BJ (cell line): ENCODE measurements around the gene CUL2. TPM values are rescaled to one million over a fixed set of nuclear protein-coding genes. Genes with fewer than 3 reads are reported as not detected.

Experiments
- CTCF ChIA-PET: fragments of 350-600 bp; formaldehyde crosslinking; extraction: SDS; loops from one replicate; lab custom pipeline; 2021; ENCODE audit warnings: antibody characterized with exemption, inconsistent platforms; lab: Yijun Ruan, JAX
- POLR2A ChIA-PET: fragments of 300-600 bp; sonication (Branson Sonifier 250); formaldehyde crosslinking; extraction: SDS; loops from one replicate; lab custom pipeline; 2021; ENCODE audit warnings: antibody characterized with exemption; lab: Charles Lee
- DNase-seq: peaks from one replicate; pipeline ENCODE4 v3.0.0-alpha.2; 2011; ENCODE audit warnings: low read depth
- H3K27me3 ChIP-seq: 2 replicates; pipeline ENCODE4 v1.6.0; 2011; ENCODE audit warnings: low read length; ENCODE audit not compliant: control insufficient read depth, insufficient read depth
- H3K36me3 ChIP-seq: 2 replicates; pipeline ENCODE4 v1.5.1; 2011; ENCODE audit warnings: low read length; ENCODE audit not compliant: control insufficient read depth, insufficient read depth
- H3K4me3 ChIP-seq: 2 replicates; pipeline ENCODE4 v1.5.1; 2011; ENCODE audit warnings: low read depth, mild to moderate bottlenecking, control low read depth, low read length
- CTCF ChIP-seq: IDR thresholded peaks from 2 replicates; pipeline ENCODE4 v1.5.1; 2011; ENCODE audit warnings: low read depth, mild to moderate bottlenecking, control low read depth, inconsistent platforms, low read length, moderate library complexity; ENCODE audit not compliant: insufficient read depth
- polyA plus RNA-seq: library from polyadenylated mRNA; depleted of rRNA; stranded (reverse); fragments of >200 nt; gene quantifications from 2 replicates; pipeline ENCODE4 v1.2.3, GENCODE V29; 2011

CUL2 gene
- polyA plus RNA-seq, 1 experiment: 9.4 TPM

DNA sequence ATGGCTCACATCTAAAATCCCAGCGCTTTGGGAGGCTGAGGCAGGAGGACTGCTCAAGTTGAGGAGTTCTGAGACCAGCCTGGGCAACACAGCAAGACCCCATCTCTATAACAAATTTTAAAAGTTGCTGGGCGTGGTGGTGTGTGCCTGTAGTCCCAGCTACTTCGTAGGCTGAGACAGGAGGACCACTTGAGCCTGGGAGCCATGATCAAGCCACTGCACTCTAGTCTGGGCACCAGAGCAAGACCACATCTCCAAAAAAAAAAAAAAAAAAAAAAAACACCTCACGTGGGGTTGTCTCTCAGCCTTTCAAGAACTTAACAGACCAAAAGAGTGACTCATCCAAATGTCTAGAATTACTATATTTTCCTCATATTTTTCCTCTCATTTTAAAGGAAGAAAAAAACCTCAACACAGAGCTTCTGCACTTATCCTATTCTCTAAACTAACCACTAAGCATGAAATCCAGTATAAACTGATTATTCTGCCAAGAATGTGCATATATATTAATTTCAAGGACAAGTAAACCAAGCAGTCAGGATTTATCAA lies 46.3 kb downstream of the CUL2 start:
- no peaks in the 10 kb centered on the region for H3K27me3 ChIP-seq
- peaks cover 7% of the 10 kb centered on the region for H3K36me3 ChIP-seq
- H3K4me3 ChIP-seq: no peak overlapping the region
- DNase-seq: no peak
- CTCF ChIA-PET: interaction anchor here (1.3 kb wide), 1 partner anchor 13 kb away, joined by 3 read pairs; no protein-coding TSS in a partner anchor
- POLR2A ChIA-PET: no interaction called here
- no peak for TF ChIP-seq CTCF

DNA sequence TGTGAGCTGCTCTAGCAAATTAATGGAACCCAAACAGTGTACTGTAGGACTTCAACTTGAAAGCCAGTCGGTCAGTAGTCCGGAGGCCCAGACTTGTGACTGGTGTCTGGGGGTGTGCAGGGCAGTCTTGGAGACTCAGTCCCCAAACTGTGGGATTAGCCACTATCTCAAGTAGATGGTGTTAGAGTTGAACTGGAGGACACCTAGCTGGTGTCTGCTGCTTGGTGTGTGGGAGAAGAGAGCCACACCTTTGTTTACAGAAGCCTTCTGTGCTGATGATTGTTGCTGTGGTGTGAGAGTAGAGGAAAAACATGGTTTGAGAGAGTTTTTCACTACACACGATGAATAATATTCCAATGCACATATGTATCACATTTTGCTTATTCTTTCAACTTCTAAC lies 47.4 kb downstream of the CUL2 start:
- CTCF ChIA-PET: interaction anchor here (0.7 to 1.3 kb wide), 3 partner anchors 10 to 14 kb away, joined by 3 read pairs; no protein-coding TSS in a partner anchor

DNA sequence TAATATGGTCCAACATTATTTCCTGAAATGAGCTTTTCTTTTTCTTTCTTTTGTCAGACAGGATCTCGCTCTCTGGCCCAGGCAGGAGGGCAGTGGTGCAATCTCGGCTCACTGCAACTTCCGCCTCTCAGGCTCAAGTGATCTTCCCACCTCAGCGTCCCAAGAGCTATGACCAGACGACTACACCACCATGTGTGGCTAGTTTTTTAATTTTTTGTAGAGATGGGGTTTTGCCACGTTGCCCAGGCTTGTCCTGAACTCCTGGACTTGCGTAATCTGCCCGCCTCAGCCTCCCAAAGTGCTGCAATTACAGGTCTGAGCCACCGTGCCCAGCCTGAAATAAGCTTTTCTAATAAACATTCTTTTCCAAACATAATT lies 48.6 kb downstream of the CUL2 start:
- no peaks in the 10 kb centered on the region for H3K27me3 ChIP-seq
- no peak for DNase-seq
- no peak for TF ChIP-seq CTCF
- POLR2A ChIA-PET: no interaction called here
- no peak overlapping the region for H3K4me3 ChIP-seq
- CTCF ChIA-PET: interaction anchor here (1.0 to 1.6 kb wide), 2 partner anchors 10 to 317 kb away, joined by 3 to 7 read pairs; no protein-coding TSS in a partner anchor
- H3K36me3 ChIP-seq: peaks cover 7% of the 10 kb centered on the region

More for the DNA sequence above, 47.4 kb downstream of the CUL2 start:
- DNase-seq: no peak
- TF ChIP-seq CTCF: no peak
- H3K36me3 ChIP-seq: peaks cover 7% of the 10 kb centered on the region
- no peaks in the 10 kb centered on the region for H3K27me3 ChIP-seq
- POLR2A ChIA-PET: no interaction called here
- no peak overlapping the region for H3K4me3 ChIP-seq

- CTCF ChIA-PET: interaction anchor here (1.0 to 1.6 kb wide), 2 partner anchors 10 to 317 kb away, joined by 3 to 7 read pairs; no protein-coding TSS in a partner anchor
- Histone ChIP-seq H3K36me3 (peaks cover 5% of the 10 kb centered on the region), H3K4me3 (no peak overlapping the region), H3K27me3 (no peaks in the 10 kb centered on the region)
- peak; percentile 13 for DNase-seq
- POLR2A ChIA-PET: no interaction called here
- TF ChIP-seq CTCF: no peak
Measured at GRCh38 chr10:35040760-35041501, 49.2 kb downstream of the CUL2 start.

DNA sequence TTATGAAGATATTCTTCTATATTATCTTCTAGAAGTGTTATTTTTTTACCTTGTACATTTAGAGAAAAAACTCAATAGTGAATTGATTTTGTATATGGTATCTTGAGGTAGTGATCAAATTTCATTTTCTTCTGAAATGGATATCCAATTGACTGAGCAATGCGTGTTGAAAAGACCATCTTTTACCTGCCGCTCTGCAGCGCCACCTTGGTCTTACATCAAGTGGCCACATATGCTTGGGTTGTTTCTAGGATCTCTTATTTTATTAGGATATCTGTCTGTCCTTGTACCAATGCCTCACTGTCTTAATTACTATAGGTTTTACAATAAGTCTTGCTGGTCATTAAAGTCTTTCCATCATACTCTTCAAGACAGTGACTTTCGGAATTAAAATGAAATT lies 53.0 kb downstream of the CUL2 start:
- TF ChIP-seq CTCF: no peak
- ChIA-PET POLR2A (no interaction called here), CTCF (interaction anchor here (0.5 to 1.4 kb wide), 3 partner anchors 31 to 382 kb away, joined by 3 read pairs; no protein-coding TSS in a partner anchor)
- DNase-seq: no peak
- H3K36me3 ChIP-seq: peaks cover 3% of the 10 kb centered on the region
- H3K4me3 ChIP-seq: no peak overlapping the region
- no peaks in the 10 kb centered on the region for H3K27me3 ChIP-seq
